CD4-positive, alpha-beta T cell (primary cell): ENCODE data around the gene CFAP61. TPM values are rescaled to one million over a fixed set of nuclear protein-coding genes. Genes with fewer than 3 reads are reported as not detected.

Experiments
- ATAC-seq: fragments of 200-7000 bp; cut with Tn5 transposase; one replicate; pipeline ENCODE4 v1.10.0; 2022; ENCODE audit warnings: mild to moderate bottlenecking; ENCODE audit not compliant: poor library complexity
- CTCF ChIA-PET: fragments of 350-600 bp; sonication (Branson Sonifier 250); formaldehyde crosslinking; loops from one replicate; lab custom pipeline; 2021; ENCODE audit warnings: antibody characterized with exemption, inconsistent platforms; lab: Charles Lee
- POLR2A ChIA-PET: fragments of 350-600 bp; sonication (Branson Sonifier 250); formaldehyde crosslinking; loops from one replicate; lab custom pipeline; 2021; ENCODE audit warnings: antibody characterized with exemption, inconsistent platforms; lab: Charles Lee
- DNase-seq, 14 experiments: peaks; one replicate each; pipeline ENCODE4 v3.0.0-alpha.2; 2013 to 2020; ENCODE audit warnings: mixed read lengths in 2 of 14
- H3K27ac ChIP-seq, 2 donors: one replicate each; pipeline versions ENCODE4 v1.5.1 to v1.7.0; 2013; ENCODE audit warnings: low read length in 2 of 2, low read depth in 1 of 2, mild to moderate bottlenecking in 1 of 2
- H3K27me3 ChIP-seq, 2 experiments: 1 replicate in 1 of 2; 2 replicates in 1 of 2; pipeline versions ENCODE4 v1.6.1 to v1.7.0; 2013; ENCODE audit warnings: low read length in 2 of 2, control low read depth in 1 of 2, mild to moderate bottlenecking in 1 of 2, moderate library complexity in 1 of 2; ENCODE audit not compliant: insufficient read depth in 2 of 2, control insufficient read depth in 1 of 2
- H3K36me3 ChIP-seq: one replicate; pipeline ENCODE4 v1.6.1; 2013; ENCODE audit warnings: low read length, control low read depth; ENCODE audit not compliant: insufficient read depth
- H3K4me1 ChIP-seq: one replicate; pipeline ENCODE4 v1.6.1; 2013; ENCODE audit warnings: low read length, control low read depth; ENCODE audit not compliant: insufficient read depth
- H3K4me3 ChIP-seq: one replicate; pipeline ENCODE4 v1.5.1; 2013; ENCODE audit warnings: mild to moderate bottlenecking, low read length, moderate library complexity
- H3K9me3 ChIP-seq, 2 experiments: 1 replicate in 1 of 2; 2 replicates in 1 of 2; pipeline versions ENCODE4 v1.6.1 to v1.7.0; 2013; ENCODE audit warnings: low read length in 2 of 2, mild to moderate bottlenecking in 2 of 2, control low read depth in 1 of 2, moderate library complexity in 1 of 2; ENCODE audit not compliant: control insufficient read depth in 1 of 2, insufficient read depth in 1 of 2
- H3K27ac Mint-ChIP-seq: one replicate; pipeline ENCODE4 v1.8.0; 2020; ENCODE audit warnings: mixed read lengths
- H3K27me3 Mint-ChIP-seq: one replicate; pipeline ENCODE4 v1.8.0; 2021; ENCODE audit warnings: mixed read lengths
- H3K36me3 Mint-ChIP-seq: one replicate; pipeline ENCODE4 v1.8.0; 2021; ENCODE audit warnings: low read depth, mixed read lengths
- H3K4me1 Mint-ChIP-seq: one replicate; pipeline ENCODE4 v1.8.0; 2021; ENCODE audit warnings: low read depth, mixed read lengths
- H3K4me3 Mint-ChIP-seq: one replicate; pipeline ENCODE4 v1.8.0; 2020; ENCODE audit warnings: mild to moderate bottlenecking, mixed read lengths
- H3K9me3 Mint-ChIP-seq: one replicate; pipeline ENCODE4 v1.8.0; 2020; ENCODE audit warnings: mixed read lengths
- intact Hi-C, 2 experiments: fragments of 100-400 bp; cut with DNase I in 1 of 2; cut with micrococcal nuclease in 1 of 2; formaldehyde crosslinking; loops; one replicate each; pipeline versions ENCODE4 v1.15.1 to v1.9.0; 2023 to 2025; cut with DNase I, micrococcal nuclease
- total RNA-seq, 174 experiments: library from RNA in 2 of 174; stranded (reverse) in 2 of 174; gene quantifications; one replicate each; pipeline ENCODE4 v1.2.3 and lab custom pipeline; 2021 to 2026
- TF ChIP-seq, protein P1 (sequence below): fragments of 200-600 bp; IDR thresholded peaks from one replicate; pipeline ENCODE4 v1.8.0; 2022; ENCODE audit warnings: antibody characterized with exemption, mild to moderate bottlenecking

The CFAP61 gene
- total RNA-seq, 2 experiments from 2014 or later: not detected

- Histone ChIP-seq H3K27me3 (no peaks in the 10 kb centered on the region), H3K4me1 (no peaks in the 10 kb centered on the region), H3K36me3 (no peaks in the 10 kb centered on the region), H3K4me3 (no peak overlapping the region), H3K27ac (no peak overlapping the region), H3K9me3 (peaks cover 7 to 8% of the 10 kb centered on the region in 2 experiments)
- CTCF ChIA-PET: no interaction called here
- intact Hi-C loops: no loop called here
- ATAC-seq: no peak
- Mint-ChIP-seq H3K4me3 (no peak overlapping the region), H3K27me3 (peaks cover 30% of the 10 kb centered on the region), H3K36me3 (no peaks in the 10 kb centered on the region), H3K27ac (no peak overlapping the region), H3K4me1 (no peaks in the 10 kb centered on the region), H3K9me3 (peaks cover 5% of the 10 kb centered on the region)
- TF ChIP-seq, protein P1, sequence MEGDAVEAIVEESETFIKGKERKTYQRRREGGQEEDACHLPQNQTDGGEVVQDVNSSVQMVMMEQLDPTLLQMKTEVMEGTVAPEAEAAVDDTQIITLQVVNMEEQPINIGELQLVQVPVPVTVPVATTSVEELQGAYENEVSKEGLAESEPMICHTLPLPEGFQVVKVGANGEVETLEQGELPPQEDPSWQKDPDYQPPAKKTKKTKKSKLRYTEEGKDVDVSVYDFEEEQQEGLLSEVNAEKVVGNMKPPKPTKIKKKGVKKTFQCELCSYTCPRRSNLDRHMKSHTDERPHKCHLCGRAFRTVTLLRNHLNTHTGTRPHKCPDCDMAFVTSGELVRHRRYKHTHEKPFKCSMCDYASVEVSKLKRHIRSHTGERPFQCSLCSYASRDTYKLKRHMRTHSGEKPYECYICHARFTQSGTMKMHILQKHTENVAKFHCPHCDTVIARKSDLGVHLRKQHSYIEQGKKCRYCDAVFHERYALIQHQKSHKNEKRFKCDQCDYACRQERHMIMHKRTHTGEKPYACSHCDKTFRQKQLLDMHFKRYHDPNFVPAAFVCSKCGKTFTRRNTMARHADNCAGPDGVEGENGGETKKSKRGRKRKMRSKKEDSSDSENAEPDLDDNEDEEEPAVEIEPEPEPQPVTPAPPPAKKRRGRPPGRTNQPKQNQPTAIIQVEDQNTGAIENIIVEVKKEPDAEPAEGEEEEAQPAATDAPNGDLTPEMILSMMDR: no peak
- POLR2A ChIA-PET: no interaction called here
- DNase-seq: no peak
Measured at GRCh38 chr20:20130399-20130798, 78.1 kb downstream of the CFAP61 start.

DNA sequence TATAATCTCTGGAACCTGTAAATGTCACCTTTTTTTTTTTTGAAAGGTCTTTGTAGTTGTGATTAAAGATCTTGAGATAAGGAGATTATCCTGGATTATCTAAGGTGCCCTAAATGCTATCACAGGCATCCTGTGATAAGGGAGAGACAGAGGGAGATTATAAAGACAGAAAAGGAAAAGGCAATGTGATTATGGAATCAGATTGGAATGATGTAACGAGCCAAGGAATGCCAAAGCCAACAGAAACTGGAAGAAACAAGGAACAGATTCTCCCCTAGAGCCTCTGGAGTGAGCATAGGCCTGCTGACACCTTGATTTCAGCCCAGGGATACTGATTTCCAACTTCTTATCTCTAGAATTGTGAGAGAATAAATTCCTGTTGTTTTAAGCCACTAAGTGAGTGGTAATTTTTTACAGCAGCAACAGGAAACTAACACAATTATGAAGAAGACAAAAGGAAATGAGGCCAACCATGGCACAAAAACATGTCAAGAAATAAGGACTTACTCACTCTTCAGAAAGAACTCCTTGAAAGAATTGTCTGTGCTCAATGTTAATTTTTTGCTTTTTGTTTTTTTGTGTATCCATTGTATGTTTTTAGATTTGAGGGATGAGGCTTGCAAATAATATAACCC is 82.7 kb downstream of the CFAP61 start:
- intact Hi-C loops: no loop called here
- TF ChIP-seq, protein P1: no peak

GRCh38 chr20:20136313-20136712 is 84.0 kb downstream of the CFAP61 start:
- no peak for ATAC-seq
- no peaks in the 10 kb centered on the region for H3K36me3 Mint-ChIP-seq
- H3K36me3 ChIP-seq: no peaks in the 10 kb centered on the region
- H3K9me3 Mint-ChIP-seq: no peaks in the 10 kb centered on the region
- no peaks in the 10 kb centered on the region for H3K27me3 ChIP-seq
- H3K27ac ChIP-seq: no peak overlapping the region
- no peak overlapping the region for H3K4me3 Mint-ChIP-seq
- peaks cover 9 to 15% of the 10 kb centered on the region in 2 experiments for H3K9me3 ChIP-seq
- ChIA-PET POLR2A (no interaction called here), CTCF (no interaction called here)
- intact Hi-C loops: no loop called here
- no peaks in the 10 kb centered on the region for H3K4me1 Mint-ChIP-seq
- TF ChIP-seq, protein P1: no peak
- DNase-seq: no peak
- H3K4me3 ChIP-seq: no peak overlapping the region
- H3K4me1 ChIP-seq: no peaks in the 10 kb centered on the region
- no peak overlapping the region for H3K27ac Mint-ChIP-seq
- H3K27me3 Mint-ChIP-seq: peaks cover 8% of the 10 kb centered on the region

More for the DNA sequence above, 82.7 kb downstream of the CFAP61 start:
- Histone ChIP-seq H3K4me1 (no peaks in the 10 kb centered on the region), H3K36me3 (no peaks in the 10 kb centered on the region), H3K27ac (no peak overlapping the region), H3K4me3 (no peak overlapping the region), H3K9me3 (peaks cover 15 to 16% of the 10 kb centered on the region in 2 experiments), H3K27me3 (no peaks in the 10 kb centered on the region)
- ATAC-seq (no peak), DNase-seq (peak in 1 of 14 experiments; percentile 6)
- CTCF ChIA-PET: no interaction called here
- Mint-ChIP-seq H3K4me3 (no peak overlapping the region), H3K36me3 (no peaks in the 10 kb centered on the region), H3K9me3 (peaks cover 3% of the 10 kb centered on the region), H3K27ac (no peak overlapping the region), H3K27me3 (peaks cover 8% of the 10 kb centered on the region), H3K4me1 (no peaks in the 10 kb centered on the region)
- POLR2A ChIA-PET: no interaction called here
